Breast epithelium (tissue), 3 donors: ENCODE results near the gene BMAL2.

Experiments
- POLR2A ChIP-seq: fragments of 450-650 bp; IDR thresholded peaks from one replicate; pipeline ENCODE4 v1.6.1; 2016; ENCODE audit warnings: antibody characterized with exemption, mild to moderate bottlenecking, moderate library complexity
- POLR2AphosphoS5 ChIP-seq, 3 donors: sonication (generic); formaldehyde crosslinking; IDR thresholded peaks; one replicate each; pipeline ENCODE4 v1.6.1; 2017; ENCODE audit warnings: antibody characterized with exemption in 3 of 3
- TF ChIP-seq, protein P1 (sequence below), 3 donors: fragments of 450-650 bp; IDR thresholded peaks; one replicate each; pipeline ENCODE4 v1.5.1; 2016 to 2017; ENCODE audit warnings: antibody characterized with exemption in 3 of 3, mild to moderate bottlenecking in 3 of 3, moderate library complexity in 3 of 3

DNA sequence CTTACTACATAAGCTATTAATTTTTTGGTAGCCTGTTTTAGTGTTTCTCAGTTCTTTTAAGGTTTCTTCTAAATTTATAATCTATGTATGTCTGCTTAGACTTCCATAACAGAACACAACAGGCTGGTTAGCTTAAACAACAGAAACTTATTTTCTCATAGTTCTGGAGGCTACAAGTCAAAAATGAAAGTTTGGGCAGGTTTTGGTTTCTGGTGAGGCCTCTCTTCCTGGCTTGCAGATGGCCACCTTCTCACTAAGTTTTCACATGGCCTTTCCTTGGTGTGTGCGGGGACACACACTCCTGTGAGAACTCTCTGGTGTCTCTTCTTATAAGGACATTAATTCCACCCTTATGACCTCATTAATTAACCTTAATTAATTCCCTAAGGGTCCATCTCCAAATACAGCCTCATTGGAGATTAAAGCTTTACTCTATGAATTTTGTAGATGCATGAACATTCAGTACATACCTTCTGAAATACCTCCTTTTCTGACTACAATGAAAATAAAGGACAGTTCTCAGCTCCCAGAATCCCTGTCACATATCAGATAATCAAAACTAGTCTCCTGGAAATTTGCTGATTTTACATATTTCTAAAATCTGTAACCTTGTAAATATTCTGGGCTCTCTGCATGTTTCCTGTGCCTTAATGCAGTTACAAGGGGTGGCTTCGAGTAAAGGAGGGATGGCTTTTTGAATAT is 23.2 kb upstream of the BMAL2 start:
- TF ChIP-seq, protein P1, sequence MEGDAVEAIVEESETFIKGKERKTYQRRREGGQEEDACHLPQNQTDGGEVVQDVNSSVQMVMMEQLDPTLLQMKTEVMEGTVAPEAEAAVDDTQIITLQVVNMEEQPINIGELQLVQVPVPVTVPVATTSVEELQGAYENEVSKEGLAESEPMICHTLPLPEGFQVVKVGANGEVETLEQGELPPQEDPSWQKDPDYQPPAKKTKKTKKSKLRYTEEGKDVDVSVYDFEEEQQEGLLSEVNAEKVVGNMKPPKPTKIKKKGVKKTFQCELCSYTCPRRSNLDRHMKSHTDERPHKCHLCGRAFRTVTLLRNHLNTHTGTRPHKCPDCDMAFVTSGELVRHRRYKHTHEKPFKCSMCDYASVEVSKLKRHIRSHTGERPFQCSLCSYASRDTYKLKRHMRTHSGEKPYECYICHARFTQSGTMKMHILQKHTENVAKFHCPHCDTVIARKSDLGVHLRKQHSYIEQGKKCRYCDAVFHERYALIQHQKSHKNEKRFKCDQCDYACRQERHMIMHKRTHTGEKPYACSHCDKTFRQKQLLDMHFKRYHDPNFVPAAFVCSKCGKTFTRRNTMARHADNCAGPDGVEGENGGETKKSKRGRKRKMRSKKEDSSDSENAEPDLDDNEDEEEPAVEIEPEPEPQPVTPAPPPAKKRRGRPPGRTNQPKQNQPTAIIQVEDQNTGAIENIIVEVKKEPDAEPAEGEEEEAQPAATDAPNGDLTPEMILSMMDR (IDR thresholded peaks at IDR 0.05), result no peak
- TF ChIP-seq POLR2A (no peak), POLR2AphosphoS5 (IDR thresholded peaks at IDR 0.05) (no peak)
